Left lung (tissue), 10 donors: Measurements from ENCODE around the gene ITGA11. TPM values are rescaled to one million over a fixed set of nuclear protein-coding genes. Genes with fewer than 3 reads are reported as not detected.

ENCODE experiments used
- ATAC-seq: fragments of 200-7000 bp; cut with Tn5 transposase; one replicate; pipeline ENCODE4 v1.9.1; 2020; ENCODE audit warnings: moderate library complexity
- DNase-seq, 4 donors: peaks; one replicate each; pipeline ENCODE4 v3.0.0-alpha.2; 2013 to 2020
- H3K27ac ChIP-seq, 2 donors: fragments of 200-600 bp; sonication (generic) in 1 of 2; one replicate each; pipeline versions ENCODE4 v1.5.0 to v1.8.0; 2020 to 2021
- H3K27me3 ChIP-seq, 2 donors: fragments of 200-600 bp; sonication (generic) in 1 of 2; one replicate each; pipeline versions ENCODE4 v1.5.0 to v1.8.0; 2020 to 2021
- H3K36me3 ChIP-seq, 2 donors: fragments of 200-600 bp; sonication (generic) in 1 of 2; one replicate each; pipeline versions ENCODE4 v1.5.0 to v1.8.0; 2020 to 2021
- H3K4me1 ChIP-seq, 2 donors: fragments of 200-600 bp; one replicate each; pipeline ENCODE4 v1.8.0; 2021
- H3K4me3 ChIP-seq, 2 donors: fragments of 200-600 bp; sonication (generic) in 1 of 2; one replicate each; pipeline versions ENCODE4 v1.5.0 to v1.8.0; 2020 to 2021; ENCODE audit warnings: mild to moderate bottlenecking in 1 of 2
- H3K9me3 ChIP-seq, 2 donors: fragments of 200-600 bp; sonication (generic) in 1 of 2; one replicate each; pipeline versions ENCODE4 v1.5.0 to v1.8.0; 2020 to 2021
- intact Hi-C, 2 donors: fragments of 100-400 bp; cut with DNase I; formaldehyde crosslinking; loops; one replicate each; pipeline versions ENCODE4 v1.11.2 to v1.14.2; 2022
- polyA plus RNA-seq, 6 donors: library from polyadenylated mRNA; unstranded; fragments of 120-200 nt; gene quantifications; one replicate each; pipeline ENCODE4 v1.2.1, GENCODE V29; 2013; ENCODE audit not compliant: insufficient read length in 6 of 6
- total RNA-seq, 2 donors: library from RNA; stranded (reverse); fragmentation: NEBNext Ultra II Directional; extraction: Animal tissue kit (Norgen Biotek cat#: 25700); gene quantifications; one replicate each; pipeline ENCODE4 v1.2.1, GENCODE V29; 2021
- TF ChIP-seq, protein P1 (sequence below), 2 donors: fragments of 200-600 bp; sonication (generic) in 1 of 2; IDR thresholded peaks; one replicate each; pipeline versions ENCODE4 v1.5.0 to v1.8.0; 2021; ENCODE audit warnings: antibody characterized with exemption in 2 of 2
- donor health status: DM: no; HTN: yes; CAD: no.
- donor health status: DM: no; HTN: no; CAD: no.

The ITGA11 gene
- total and polyA plus RNA-seq, 8 donors, result 1.1 to 7.3 (median 1.8) TPM

- no peaks in the 10 kb centered on the region for H3K9me3 ChIP-seq
- intact Hi-C loops, result no loop called here
- H3K27ac ChIP-seq, result no peak overlapping the region
- ATAC-seq, result no peak
- no peak for DNase-seq
- H3K27me3 ChIP-seq, result no peaks in the 10 kb centered on the region
- peaks cover 0 to 7% of the 10 kb centered on the region in 2 donors for H3K4me1 ChIP-seq
- H3K4me3 ChIP-seq, result no peak overlapping the region
- TF ChIP-seq, protein P1, sequence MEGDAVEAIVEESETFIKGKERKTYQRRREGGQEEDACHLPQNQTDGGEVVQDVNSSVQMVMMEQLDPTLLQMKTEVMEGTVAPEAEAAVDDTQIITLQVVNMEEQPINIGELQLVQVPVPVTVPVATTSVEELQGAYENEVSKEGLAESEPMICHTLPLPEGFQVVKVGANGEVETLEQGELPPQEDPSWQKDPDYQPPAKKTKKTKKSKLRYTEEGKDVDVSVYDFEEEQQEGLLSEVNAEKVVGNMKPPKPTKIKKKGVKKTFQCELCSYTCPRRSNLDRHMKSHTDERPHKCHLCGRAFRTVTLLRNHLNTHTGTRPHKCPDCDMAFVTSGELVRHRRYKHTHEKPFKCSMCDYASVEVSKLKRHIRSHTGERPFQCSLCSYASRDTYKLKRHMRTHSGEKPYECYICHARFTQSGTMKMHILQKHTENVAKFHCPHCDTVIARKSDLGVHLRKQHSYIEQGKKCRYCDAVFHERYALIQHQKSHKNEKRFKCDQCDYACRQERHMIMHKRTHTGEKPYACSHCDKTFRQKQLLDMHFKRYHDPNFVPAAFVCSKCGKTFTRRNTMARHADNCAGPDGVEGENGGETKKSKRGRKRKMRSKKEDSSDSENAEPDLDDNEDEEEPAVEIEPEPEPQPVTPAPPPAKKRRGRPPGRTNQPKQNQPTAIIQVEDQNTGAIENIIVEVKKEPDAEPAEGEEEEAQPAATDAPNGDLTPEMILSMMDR (IDR thresholded peaks at IDR 0.05), result no peak
- no peaks in the 10 kb centered on the region for H3K36me3 ChIP-seq
These were observed 85.0 kb downstream of the ITGA11 start for GRCh38 chr15:68346979-68347378.

DNA sequence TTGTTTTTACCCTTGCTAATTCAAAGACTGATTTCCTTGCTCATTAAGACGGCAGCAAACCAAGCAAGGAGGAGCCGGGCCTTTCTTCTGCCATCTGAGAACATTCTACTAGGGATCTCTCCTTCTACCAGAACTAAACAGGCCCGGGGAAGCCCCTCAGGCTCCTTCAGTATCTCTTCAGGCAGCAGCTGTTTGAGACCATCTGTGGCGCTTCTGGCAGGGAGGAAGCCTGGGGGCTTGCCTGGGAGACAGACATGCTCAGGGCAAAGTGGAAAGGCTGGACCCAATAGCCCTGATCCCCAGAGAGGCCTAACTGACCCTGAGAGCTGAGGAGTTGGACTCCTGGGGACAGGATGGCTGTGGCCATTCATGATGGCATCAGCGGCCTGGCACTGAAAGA is 86.5 kb downstream of the ITGA11 start:
- intact Hi-C loops, result no loop called here
- no peak for ATAC-seq
- TF ChIP-seq, protein P1 (IDR thresholded peaks at IDR 0.05), result no peak
- no peaks in the 10 kb centered on the region for H3K36me3 ChIP-seq
- no peaks in the 10 kb centered on the region for H3K9me3 ChIP-seq
- no peak overlapping the region for H3K4me3 ChIP-seq
- no peak for DNase-seq
- peaks cover 0 to 12% of the 10 kb centered on the region in 2 donors for H3K4me1 ChIP-seq
- H3K27ac ChIP-seq, result no peak overlapping the region
- no peaks in the 10 kb centered on the region for H3K27me3 ChIP-seq

DNA sequence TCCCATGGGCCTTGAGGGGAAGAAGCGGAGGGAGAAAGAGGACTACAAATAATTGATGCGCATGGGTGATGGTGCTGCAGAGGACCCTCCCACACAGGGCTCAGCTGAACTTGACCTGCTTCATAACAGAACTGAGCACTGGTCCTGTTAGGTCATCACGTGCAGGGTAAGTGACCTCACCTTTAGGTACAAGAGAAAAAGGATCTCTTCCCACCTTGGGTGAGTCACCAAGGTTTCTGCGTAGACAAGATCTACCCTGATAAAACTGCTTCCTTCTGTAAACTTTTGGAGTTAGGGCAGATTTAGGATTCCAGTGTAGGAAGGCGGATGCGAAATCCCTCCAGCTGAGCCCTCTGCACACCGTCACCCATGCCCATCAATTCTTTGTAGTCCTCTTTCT is 87.4 kb downstream of the ITGA11 start:
- Histone ChIP-seq H3K4me1 (peaks cover 0 to 12% of the 10 kb centered on the region in 2 donors), H3K4me3 (no peak overlapping the region), H3K27ac (no peak overlapping the region), H3K9me3 (no peaks in the 10 kb centered on the region), H3K27me3 (no peaks in the 10 kb centered on the region), H3K36me3 (no peaks in the 10 kb centered on the region)
- DNase-seq, result no peak
- intact Hi-C loops, result no loop called here
- no peak for ATAC-seq
- TF ChIP-seq, protein P1 (IDR thresholded peaks at IDR 0.05), result no peak

- H3K9me3 ChIP-seq, result no peaks in the 10 kb centered on the region
- H3K27ac ChIP-seq, result no peak overlapping the region
- DNase-seq (no peak), ATAC-seq (no peak)
- H3K36me3 ChIP-seq, result no peaks in the 10 kb centered on the region
- intact Hi-C loops, result no loop called here
- TF ChIP-seq, protein P1 (IDR thresholded peaks at IDR 0.05), result no peak
- H3K4me3 ChIP-seq, result no peak overlapping the region
- no peaks in the 10 kb centered on the region for H3K27me3 ChIP-seq
- H3K4me1 ChIP-seq, result peaks cover 0 to 12% of the 10 kb centered on the region in 2 donors
These were observed 88.3 kb downstream of the ITGA11 start for GRCh38 chr15:68343579-68344225.

GRCh38 chr15:68341760-68342725 is 89.9 kb downstream of the ITGA11 start:
- peak; percentile 32 for ATAC-seq
- no peak for DNase-seq
- no peaks in the 10 kb centered on the region for H3K9me3 ChIP-seq
- H3K4me1 ChIP-seq, result peaks cover 0 to 12% of the 10 kb centered on the region in 2 donors
- intact Hi-C loops, result no loop called here
- H3K36me3 ChIP-seq, result no peaks in the 10 kb centered on the region
- no peak overlapping the region for H3K27ac ChIP-seq
- no peak overlapping the region for H3K4me3 ChIP-seq
- TF ChIP-seq, protein P1 (IDR thresholded peaks at IDR 0.05), result no peak
- no peaks in the 10 kb centered on the region for H3K27me3 ChIP-seq
